Central memory CD8-positive, alpha-beta T cell (primary cell): ENCODE results near the gene SCRT2.
A peak's percentile ranks its signal among the peaks of the same experiment; 100 is the strongest.

Source experiments
- ATAC-seq: fragments of 150-1000 bp; cut with Tn5 transposase; replicated peaks from 2 replicates; pipeline ENCODE4 v1.10.0; 2022; ENCODE audit warnings: mild to moderate bottlenecking, moderate FRiP score, moderate number of reproducible peaks; ENCODE audit not compliant: poor library complexity, severe bottlenecking; ENCODE audit errors: extremely low read depth
- DNase-seq, 2 donors: peaks; one replicate each; pipeline ENCODE4 v3.0.0; 2021; ENCODE audit warnings: low spot score in 2 of 2
- H3K27ac Mint-ChIP-seq: one replicate; pipeline ENCODE4 v1.8.0; 2022; ENCODE audit warnings: low read depth, mild to moderate bottlenecking, moderate library complexity, mixed read lengths
- H3K27me3 Mint-ChIP-seq: one replicate; pipeline ENCODE4 v1.8.0; 2022; ENCODE audit warnings: mixed read lengths
- H3K36me3 Mint-ChIP-seq: one replicate; pipeline ENCODE4 v1.8.0; 2022; ENCODE audit warnings: mild to moderate bottlenecking, moderate library complexity, mixed read lengths; ENCODE audit not compliant: insufficient read depth
- H3K4me1 Mint-ChIP-seq: one replicate; pipeline ENCODE4 v1.8.0; 2022; ENCODE audit warnings: mixed read lengths
- H3K4me3 Mint-ChIP-seq: one replicate; pipeline ENCODE4 v1.8.0; 2022; ENCODE audit warnings: mild to moderate bottlenecking, moderate library complexity, mixed read lengths
- H3K9me3 Mint-ChIP-seq: one replicate; pipeline ENCODE4 v1.8.0; 2022; ENCODE audit warnings: mixed read lengths

Gene SCRT2

DNA sequence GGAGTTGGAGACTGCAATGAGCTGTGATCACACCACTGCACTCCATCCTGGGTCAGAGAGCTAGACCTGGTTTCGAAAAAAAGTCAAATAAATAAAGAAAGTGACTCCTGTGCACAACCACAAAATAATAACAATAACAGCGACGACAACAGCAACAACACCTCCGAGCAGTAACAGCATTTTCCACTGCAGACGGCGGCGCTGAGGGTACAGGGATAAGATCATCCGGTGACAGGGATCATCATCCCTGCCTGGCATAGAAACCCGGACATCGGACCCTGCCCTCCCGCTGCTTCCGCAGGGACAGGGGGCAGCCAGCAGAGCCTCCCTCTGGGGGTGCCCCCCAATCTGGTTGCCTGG lies 34.1 kb downstream of the SCRT2 start:
- no peak for ATAC-seq
- Mint-ChIP-seq H3K27ac (no peak overlapping the region), H3K36me3 (peaks cover 7% of the 10 kb centered on the region), H3K4me1 (no peaks in the 10 kb centered on the region), H3K4me3 (peak overlapping the region; percentile 31), H3K27me3 (peaks cover 12% of the 10 kb centered on the region), H3K9me3 (no peaks in the 10 kb centered on the region)
- DNase-seq, result no peak

DNA sequence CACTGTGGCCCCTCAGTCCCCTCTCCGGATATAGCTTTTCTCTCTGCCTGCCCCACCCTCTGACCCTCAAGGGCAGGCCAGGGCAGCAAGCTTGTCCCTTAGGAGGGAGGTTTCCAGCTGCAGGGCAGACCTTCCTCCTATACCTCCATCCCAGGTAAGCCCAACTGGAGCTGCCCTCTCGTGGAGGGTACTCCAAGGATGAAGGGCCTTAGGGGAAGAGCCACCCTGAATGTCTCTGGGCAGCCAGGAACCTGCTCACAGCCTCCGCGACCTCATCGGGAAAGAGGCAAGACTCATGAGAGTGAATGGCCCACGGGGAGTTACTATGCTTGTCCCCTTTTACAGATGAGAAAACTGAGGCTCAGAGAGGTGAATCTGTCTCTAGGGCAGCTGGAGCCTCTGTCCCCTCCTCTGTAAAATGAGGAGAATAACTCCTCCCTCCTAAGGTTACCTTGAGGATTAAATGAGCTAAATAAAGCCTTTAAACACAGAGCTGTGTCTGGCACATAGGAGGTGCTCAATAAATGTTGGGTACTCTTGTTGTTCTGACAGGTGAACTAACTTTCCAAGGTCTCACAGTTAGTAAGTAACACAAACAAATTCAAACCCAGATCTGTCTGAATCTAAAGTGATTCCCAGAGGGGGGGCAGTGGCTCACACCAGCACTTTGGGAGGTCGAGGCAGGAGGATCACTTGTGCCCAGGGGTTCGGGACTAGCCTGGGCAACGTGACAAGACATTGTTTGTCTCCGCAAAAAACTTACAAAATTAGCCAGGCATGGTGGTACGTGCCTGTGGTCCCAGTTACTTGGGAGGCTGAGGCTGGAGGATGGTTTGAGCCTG lies 34.7 kb downstream of the SCRT2 start:
- no peak for DNase-seq
- Mint-ChIP-seq H3K4me1 (no peaks in the 10 kb centered on the region), H3K36me3 (peaks cover 5% of the 10 kb centered on the region), H3K27me3 (peaks cover 12% of the 10 kb centered on the region), H3K27ac (no peak overlapping the region), H3K9me3 (no peaks in the 10 kb centered on the region), H3K4me3 (peak overlapping the region; percentile 31)
- ATAC-seq, result no peak

DNA sequence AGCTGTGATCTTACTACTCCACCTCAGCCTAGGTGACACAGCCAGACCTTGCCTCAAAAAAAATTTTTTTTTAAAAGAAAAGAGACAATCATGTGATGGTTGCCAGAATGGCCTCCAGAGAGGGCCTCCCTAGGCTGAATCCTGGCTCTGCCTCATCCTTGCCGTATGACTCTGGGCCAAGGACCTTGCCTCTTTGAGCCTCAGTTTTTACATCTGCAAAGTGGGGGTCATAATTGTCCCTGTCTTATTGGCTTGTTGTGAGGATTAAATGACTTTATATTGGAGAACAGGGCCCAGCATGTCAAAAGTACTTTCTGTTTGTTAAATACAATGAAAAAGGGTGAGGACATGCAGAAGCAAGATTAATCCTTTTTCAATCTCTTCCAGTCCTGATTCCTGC lies 37.0 kb downstream of the SCRT2 start:
- H3K36me3 Mint-ChIP-seq, result peaks cover 2% of the 10 kb centered on the region
- ATAC-seq (no peak), DNase-seq (no peak)
- no peaks in the 10 kb centered on the region for H3K4me1 Mint-ChIP-seq
- no peaks in the 10 kb centered on the region for H3K9me3 Mint-ChIP-seq
- no peak overlapping the region for H3K4me3 Mint-ChIP-seq
- no peak overlapping the region for H3K27ac Mint-ChIP-seq
- H3K27me3 Mint-ChIP-seq, result peaks cover 19% of the 10 kb centered on the region

DNA sequence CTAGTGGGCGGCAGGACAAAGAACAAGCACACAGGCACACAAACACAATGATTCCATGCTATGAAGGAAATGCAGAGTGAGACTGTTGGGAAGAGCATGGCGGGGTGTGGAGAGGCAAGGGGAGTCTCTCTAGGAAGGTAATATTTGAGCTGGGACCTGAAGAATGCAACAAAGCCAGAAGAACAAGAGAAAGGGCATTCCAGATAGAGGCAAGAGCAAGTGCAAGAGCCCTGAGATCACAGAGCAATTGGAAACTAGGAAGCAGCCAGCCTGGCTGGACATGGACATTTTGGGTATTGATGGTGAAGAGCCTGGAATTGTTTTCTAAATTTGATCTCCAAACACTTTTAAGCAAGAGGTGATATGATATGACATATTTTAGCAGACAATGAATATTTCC lies 38.0 kb downstream of the SCRT2 start:
- ATAC-seq, result no peak
- Mint-ChIP-seq H3K4me3 (no peak overlapping the region), H3K36me3 (peaks cover 2% of the 10 kb centered on the region), H3K4me1 (no peaks in the 10 kb centered on the region), H3K9me3 (no peaks in the 10 kb centered on the region), H3K27ac (no peak overlapping the region), H3K27me3 (peaks cover 15% of the 10 kb centered on the region)
- DNase-seq, result no peak

DNA sequence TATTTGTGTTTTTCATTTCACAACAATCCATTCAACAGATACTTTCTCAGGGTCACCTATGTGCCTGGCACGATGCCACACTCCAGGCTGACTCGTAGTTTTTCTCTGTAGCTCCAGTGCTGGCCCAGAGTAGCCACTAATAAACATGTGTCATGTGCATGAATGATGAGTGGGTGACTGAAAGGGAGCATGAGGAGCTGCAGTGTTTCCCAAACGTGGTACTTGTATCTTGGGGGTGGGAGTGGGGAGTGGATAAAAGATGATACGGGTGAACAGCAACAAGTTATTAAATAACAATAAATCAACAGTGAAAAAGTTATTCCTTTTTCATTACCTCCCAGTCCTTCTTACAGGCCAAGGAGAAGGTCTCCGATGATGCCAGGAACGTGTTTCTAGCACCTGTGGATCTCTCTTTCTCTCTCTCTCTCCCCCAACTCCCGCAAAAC lies 39.7 kb downstream of the SCRT2 start:
- H3K4me3 Mint-ChIP-seq, result no peak overlapping the region
- H3K27ac Mint-ChIP-seq, result no peak overlapping the region
- H3K27me3 Mint-ChIP-seq, result peaks cover 24% of the 10 kb centered on the region
- no peaks in the 10 kb centered on the region for H3K9me3 Mint-ChIP-seq
- ATAC-seq, result no peak
- H3K36me3 Mint-ChIP-seq, result peaks cover under 1% of the 10 kb centered on the region
- no peaks in the 10 kb centered on the region for H3K4me1 Mint-ChIP-seq
- DNase-seq, result no peak

DNA sequence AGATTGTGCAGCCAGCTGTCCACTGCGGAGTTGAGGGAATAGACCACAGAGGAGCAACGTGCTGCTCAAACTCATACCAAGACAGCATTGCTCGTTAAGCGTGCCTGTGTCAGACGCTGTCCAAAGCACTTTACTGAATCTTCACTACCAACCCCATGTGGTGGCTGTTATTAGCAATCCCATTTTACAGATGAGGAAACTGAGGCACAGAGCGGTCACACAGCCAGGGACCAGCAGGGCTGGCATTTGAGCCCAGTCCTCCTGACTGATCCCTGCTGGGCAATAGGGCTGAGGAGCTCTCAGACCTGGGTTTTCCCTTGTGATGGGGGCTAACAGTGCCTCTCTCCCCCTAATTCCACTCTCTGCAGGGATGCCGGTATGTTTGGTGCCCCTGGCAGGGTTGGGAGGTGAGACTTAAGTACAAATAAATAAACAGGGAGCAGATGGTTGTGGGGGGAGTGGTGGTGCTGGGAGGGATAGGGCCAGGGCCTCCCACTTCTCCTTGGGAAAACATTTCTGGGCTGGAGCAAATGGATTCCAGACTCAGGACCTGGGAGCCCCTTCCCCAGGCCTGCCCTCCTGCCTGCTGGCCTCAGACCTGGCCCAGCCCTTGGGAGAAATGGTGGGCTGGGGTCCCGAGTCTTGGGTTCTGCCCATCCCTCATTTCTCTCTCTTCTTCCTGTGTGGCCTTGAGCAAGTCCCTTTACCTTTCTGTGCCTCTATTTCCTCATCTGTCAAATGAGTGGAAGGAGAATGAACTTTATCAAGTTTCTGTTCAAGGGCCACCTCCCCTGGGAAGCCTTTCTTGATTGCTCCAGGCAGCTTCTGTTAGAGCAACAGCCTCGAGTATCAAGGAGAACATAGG lies 40.3 kb downstream of the SCRT2 start:
- no peak overlapping the region for H3K27ac Mint-ChIP-seq
- H3K9me3 Mint-ChIP-seq, result no peaks in the 10 kb centered on the region
- peaks cover 31% of the 10 kb centered on the region for H3K27me3 Mint-ChIP-seq

DNA sequence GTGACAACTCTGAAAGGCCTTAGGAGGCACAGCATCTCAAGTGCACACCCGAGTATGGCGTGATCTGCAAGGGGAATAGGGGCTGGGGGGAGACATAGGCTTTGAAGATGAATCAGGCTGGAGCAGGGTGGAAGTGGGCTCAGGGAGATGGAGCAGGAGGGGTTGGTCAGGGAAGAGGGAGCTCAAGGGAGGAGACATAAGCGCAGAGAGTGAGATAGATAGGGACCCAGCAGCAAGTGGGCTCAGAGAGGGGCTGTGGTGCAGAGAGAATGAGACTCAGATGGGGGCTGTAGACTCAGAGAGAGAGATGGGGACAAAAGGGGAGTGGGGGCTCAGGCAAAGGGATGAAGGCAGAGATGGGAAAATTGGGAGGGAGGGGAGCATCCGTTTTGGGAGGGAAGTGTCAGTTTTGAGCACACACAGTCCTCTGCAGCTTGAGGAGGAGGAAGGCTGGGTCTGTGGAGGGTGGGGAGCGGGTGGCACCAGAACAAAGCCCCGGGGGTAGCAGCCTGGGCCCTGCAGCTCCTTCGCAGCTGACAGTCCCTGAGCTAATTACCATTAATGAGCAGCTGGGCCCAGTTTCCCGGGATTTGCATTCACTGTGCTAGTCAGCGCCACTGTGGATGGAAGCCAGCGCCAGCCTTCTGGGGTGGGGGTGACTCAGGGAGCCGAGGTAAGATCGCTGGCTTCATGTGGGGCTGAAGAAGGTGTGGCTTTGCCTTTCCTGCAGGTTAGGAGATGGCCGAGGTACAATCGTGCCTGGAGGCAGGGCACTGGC lies 41.3 kb downstream of the SCRT2 start:
- H3K4me1 Mint-ChIP-seq, result no peaks in the 10 kb centered on the region
- H3K4me3 Mint-ChIP-seq, result no peak overlapping the region
- no peak overlapping the region for H3K27ac Mint-ChIP-seq
- peaks cover 40% of the 10 kb centered on the region for H3K27me3 Mint-ChIP-seq
- H3K36me3 Mint-ChIP-seq, result no peaks in the 10 kb centered on the region
- H3K9me3 Mint-ChIP-seq, result no peaks in the 10 kb centered on the region
- ATAC-seq (no peak), DNase-seq (no peak)

More for the DNA sequence above, 40.3 kb downstream of the SCRT2 start:
- Mint-ChIP-seq H3K4me1 (no peaks in the 10 kb centered on the region), H3K36me3 (no peaks in the 10 kb centered on the region), H3K4me3 (no peak overlapping the region)
- ATAC-seq (no peak), DNase-seq (no peak)

DNA sequence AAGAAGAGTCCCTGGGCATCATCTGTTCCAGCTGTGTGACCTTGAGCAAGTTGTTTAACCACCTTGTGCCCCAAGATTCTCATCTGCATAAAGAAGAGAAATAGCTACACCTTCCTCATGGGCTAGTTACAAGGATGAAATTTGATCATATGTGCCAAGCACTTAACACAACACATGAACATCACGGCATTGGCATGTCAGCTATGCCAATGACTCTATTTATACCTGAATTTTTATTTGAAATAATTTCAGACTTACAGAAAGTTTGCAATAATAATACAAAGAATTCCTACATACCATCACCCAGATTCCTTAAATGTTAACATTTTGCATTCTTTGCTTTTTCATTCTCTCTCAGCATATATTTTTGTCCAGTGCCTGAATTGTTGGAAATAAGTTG lies 44.5 kb downstream of the SCRT2 start:
- Mint-ChIP-seq H3K4me1 (no peaks in the 10 kb centered on the region), H3K36me3 (no peaks in the 10 kb centered on the region), H3K27me3 (peaks cover 41% of the 10 kb centered on the region), H3K9me3 (no peaks in the 10 kb centered on the region), H3K4me3 (no peak overlapping the region), H3K27ac (no peak overlapping the region)
- no peak for DNase-seq
- ATAC-seq, result no peak

DNA sequence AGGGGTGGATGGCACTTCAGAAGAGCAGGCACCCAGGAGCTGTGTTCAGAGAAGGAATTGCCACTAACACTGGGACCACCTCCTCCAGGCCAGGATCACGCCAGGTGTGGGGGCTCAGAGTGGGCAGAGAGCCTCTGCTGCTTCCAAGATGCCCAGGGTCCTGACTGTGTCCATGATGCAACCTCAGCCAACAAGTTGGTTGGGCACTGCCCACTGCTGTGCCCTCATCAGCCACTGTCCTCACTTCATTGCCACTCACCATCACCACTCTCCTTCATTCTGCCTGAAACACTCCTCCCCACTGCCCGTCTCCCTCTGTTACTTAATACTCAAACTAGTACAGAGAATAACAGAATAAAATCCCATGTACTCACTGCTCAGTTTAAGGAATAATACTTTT lies 49.0 kb downstream of the SCRT2 start:
- Mint-ChIP-seq H3K9me3 (no peaks in the 10 kb centered on the region), H3K27ac (no peak overlapping the region), H3K27me3 (peaks cover 35% of the 10 kb centered on the region), H3K4me1 (no peaks in the 10 kb centered on the region), H3K4me3 (no peak overlapping the region), H3K36me3 (no peaks in the 10 kb centered on the region)
- ATAC-seq (no peak), DNase-seq (no peak)

DNA sequence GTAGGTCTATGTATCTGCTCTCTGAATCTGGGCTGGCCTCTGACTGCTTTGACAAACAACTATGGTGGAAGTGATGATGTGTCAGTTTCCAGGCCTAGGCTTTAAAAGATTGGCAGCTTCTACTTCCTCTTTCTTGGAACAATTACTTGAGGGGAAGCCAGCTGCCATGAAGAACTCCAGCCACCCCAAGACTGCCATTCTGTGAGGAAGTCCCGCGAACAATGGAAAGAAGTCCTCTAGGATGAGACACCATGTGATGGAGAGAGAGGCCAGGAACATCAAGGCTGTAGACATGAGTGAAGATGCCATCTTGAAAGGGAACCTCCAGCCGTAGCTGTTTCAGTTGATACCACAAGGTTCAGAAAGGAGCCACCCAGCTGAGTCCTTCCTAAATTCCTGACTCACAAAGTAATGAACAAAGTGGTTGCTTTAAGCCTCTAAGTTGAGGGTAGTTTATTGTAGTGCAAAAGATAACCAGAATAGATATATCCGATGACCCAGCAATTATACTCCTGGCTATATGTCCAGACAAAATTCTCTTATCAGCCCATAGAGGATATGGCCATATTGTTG lies 50.2 kb downstream of the SCRT2 start:
- Mint-ChIP-seq H3K36me3 (no peaks in the 10 kb centered on the region), H3K4me1 (no peaks in the 10 kb centered on the region), H3K9me3 (no peaks in the 10 kb centered on the region), H3K4me3 (no peak overlapping the region), H3K27me3 (peaks cover 40% of the 10 kb centered on the region), H3K27ac (no peak overlapping the region)
- ATAC-seq (no peak), DNase-seq (no peak)

DNA sequence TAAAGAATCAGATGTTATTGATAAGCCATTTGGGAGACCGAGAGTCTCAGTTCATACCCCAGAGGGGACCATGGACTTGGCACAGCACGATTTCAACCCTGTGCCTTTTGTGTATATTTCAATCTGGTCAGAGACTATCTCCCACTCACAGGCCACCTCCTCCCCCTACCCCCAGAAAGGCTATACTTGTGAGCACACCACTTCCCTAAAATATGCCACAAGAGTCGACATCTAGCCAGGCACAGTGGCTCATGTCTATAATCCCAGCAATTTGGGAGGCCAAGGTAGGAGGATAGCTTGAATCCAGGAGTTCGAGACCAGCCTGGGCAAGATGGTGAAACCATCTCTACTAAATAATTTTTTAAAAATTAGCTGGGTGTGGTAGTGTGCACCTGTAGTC lies 51.9 kb downstream of the SCRT2 start:
- Mint-ChIP-seq H3K27me3 (peaks cover 45% of the 10 kb centered on the region), H3K9me3 (no peaks in the 10 kb centered on the region), H3K36me3 (no peaks in the 10 kb centered on the region), H3K4me1 (no peaks in the 10 kb centered on the region), H3K27ac (no peak overlapping the region), H3K4me3 (no peak overlapping the region)
- no peak for ATAC-seq
- no peak for DNase-seq

DNA sequence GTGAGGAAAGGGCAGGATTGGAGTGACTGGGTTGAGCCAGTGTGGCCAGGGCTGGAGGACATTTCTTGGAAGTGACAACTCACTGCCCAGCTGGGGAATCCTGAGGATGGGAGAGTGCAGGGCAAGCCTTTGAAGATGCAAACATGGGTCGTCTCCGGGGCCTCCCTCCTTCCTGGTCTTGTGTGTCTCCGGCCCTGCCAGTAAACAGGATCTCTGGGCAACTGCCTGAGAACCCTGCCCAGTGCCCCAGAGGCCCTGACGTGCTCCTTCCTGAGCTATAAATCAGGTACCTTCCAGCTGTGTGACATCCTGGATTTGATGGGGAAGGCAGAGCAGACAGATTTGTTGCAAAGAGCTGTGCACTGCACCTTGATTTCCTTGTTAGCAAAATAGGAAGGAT lies 52.6 kb downstream of the SCRT2 start:
- no peak for DNase-seq
- no peaks in the 10 kb centered on the region for H3K36me3 Mint-ChIP-seq
- H3K9me3 Mint-ChIP-seq, result peaks cover 1% of the 10 kb centered on the region
- no peak overlapping the region for H3K27ac Mint-ChIP-seq
- no peak overlapping the region for H3K4me3 Mint-ChIP-seq
- no peak for ATAC-seq
- no peaks in the 10 kb centered on the region for H3K4me1 Mint-ChIP-seq
- peaks cover 52% of the 10 kb centered on the region for H3K27me3 Mint-ChIP-seq
